ENCODE data around the gene IMPG1.
"Not testable (repeated sequence)": the region's sequence is repeated elsewhere in the genome, so short reads cannot be mapped to it uniquely, and the experiment has no call there.

IMPG1 gene

DNA sequence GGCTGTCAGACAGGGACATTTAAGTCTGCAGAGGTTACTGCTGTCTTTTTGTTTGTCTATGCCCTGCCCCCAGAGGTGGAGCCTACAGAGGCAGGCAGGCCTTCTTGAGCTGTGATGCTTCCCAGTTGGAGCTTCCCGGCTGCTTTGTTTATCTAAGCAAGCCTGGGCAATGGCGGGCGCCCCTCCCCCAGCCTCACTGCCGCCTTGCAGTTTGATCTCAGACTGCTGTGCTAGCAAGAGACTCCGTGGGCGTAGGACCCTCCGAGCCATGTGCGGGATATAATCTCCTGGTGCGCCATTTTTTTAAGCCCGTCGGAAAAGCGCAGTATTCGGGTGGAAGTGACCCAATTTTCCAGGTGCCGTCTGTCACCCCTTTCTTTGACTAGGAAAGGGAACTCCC is 167.3 kb downstream of the IMPG1 start:
- H3K9me3 ChIP-seq (ENCODE audit: control insufficient read depth in 1 of 2, low read length in 2 of 2); H3K9ac ChIP-seq (ENCODE audit: low read depth in 1 of 2, low read length in 2 of 2); H3K4me3 ChIP-seq (ENCODE audit: low read depth in 1 of 2, low read length in 2 of 2); H3K36me3 ChIP-seq (ENCODE audit: control insufficient read depth in 1 of 2, insufficient read depth in 2 of 2, low read length in 2 of 2); H3K4me1 ChIP-seq (ENCODE audit: control insufficient read depth in 1 of 2, insufficient read depth in 2 of 2, low read length in 2 of 2); H3K27me3 ChIP-seq (ENCODE audit: control insufficient read depth in 1 of 2, insufficient read depth in 2 of 2, low read length in 2 of 2); H3K27ac ChIP-seq (ENCODE audit: low read depth, low read length): not testable (repeated sequence)

DNA sequence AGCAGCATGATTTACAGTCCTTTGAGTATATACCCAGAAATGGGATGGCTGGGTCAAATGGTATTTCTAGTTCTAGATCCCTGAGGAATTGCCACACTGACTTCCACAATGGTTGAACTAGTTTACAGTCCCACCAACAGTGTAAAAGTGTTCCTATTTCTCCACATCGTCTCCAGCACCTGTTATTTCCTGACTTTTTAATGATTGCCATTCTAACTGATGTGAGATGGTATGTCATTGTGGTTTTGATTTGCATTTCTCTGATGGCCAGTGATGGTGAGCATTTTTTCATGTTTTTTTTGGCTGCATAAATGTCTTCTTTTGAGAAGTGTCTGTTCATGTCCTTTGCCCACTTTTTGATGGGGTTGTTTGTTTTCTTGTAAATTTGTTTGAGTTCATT is 172.2 kb downstream of the IMPG1 start:
- not testable (repeated sequence) for H3K27ac ChIP-seq (ENCODE audit: low read depth, low read length); H3K36me3 ChIP-seq (ENCODE audit: control insufficient read depth in 1 of 2, insufficient read depth in 2 of 2, low read length in 2 of 2); H3K4me1 ChIP-seq (ENCODE audit: control insufficient read depth in 1 of 2, insufficient read depth in 2 of 2, low read length in 2 of 2); H3K4me3 ChIP-seq (ENCODE audit: low read depth in 1 of 2, low read length in 2 of 2); H3K27me3 ChIP-seq (ENCODE audit: control insufficient read depth in 1 of 2, insufficient read depth in 2 of 2, low read length in 2 of 2); H3K9ac ChIP-seq (ENCODE audit: low read depth in 1 of 2, low read length in 2 of 2); H3K9me3 ChIP-seq (ENCODE audit: control insufficient read depth in 1 of 2, low read length in 2 of 2)

DNA sequence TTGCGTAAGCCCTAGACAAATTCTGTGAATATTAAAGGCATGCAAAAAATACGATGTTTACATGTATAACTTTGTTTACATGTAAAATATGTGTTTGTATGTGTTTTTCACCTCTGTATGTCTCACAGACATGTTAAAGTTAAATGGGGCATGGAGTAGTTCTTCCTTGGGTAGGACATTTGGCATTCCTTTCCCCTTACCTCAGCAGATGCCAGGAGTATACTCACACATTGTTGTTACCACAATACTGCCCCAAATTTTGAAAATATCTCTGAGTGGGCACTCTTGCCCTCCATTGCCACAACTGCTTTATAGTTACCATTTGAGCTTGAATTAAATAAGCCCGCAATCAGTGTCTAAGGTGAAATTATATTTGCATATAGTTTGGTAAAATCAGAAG is 175.9 kb downstream of the IMPG1 start:
- Histone ChIP-seq H3K36me3 (ENCODE audit: control insufficient read depth in 1 of 2, insufficient read depth in 2 of 2, low read length in 2 of 2) (peaks cover 0 to 23% of the 10 kb centered on the region in 2 donors), H3K27ac (ENCODE audit: low read depth, low read length) (no peak overlapping the region), H3K9ac (ENCODE audit: low read depth in 1 of 2, low read length in 2 of 2) (no peak overlapping the region), H3K4me3 (ENCODE audit: low read depth in 1 of 2, low read length in 2 of 2) (no peak overlapping the region), H3K4me1 (ENCODE audit: control insufficient read depth in 1 of 2, insufficient read depth in 2 of 2, low read length in 2 of 2) (no peaks in the 10 kb centered on the region), H3K27me3 (ENCODE audit: control insufficient read depth in 1 of 2, insufficient read depth in 2 of 2, low read length in 2 of 2) (no peaks in the 10 kb centered on the region), H3K9me3 (ENCODE audit: control insufficient read depth in 1 of 2, low read length in 2 of 2) (no peaks in the 10 kb centered on the region)

DNA sequence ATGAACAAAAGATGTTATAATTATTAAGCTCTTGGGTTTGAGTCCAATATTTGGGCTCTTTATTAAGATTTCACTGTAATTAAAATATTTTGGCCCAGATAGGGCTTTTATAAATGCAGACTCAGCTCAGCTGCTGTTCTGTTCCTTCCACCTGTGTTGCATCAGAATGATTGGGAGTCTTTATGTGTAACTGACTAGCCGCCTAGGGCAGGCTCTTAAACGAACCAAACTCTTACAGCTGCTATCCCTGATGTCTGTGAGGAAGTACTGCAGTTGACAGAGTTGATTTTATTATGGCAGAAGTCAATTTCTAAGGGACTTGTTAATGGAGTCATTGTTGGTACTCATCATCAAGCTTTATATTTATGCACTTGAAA is 178.7 kb downstream of the IMPG1 start:
- Histone ChIP-seq H3K9ac (ENCODE audit: low read depth in 1 of 2, low read length in 2 of 2) (no peak overlapping the region), H3K9me3 (ENCODE audit: control insufficient read depth in 1 of 2, low read length in 2 of 2) (no peaks in the 10 kb centered on the region), H3K4me3 (ENCODE audit: low read depth in 1 of 2, low read length in 2 of 2) (no peak overlapping the region), H3K27ac (ENCODE audit: low read depth, low read length) (no peak overlapping the region), H3K36me3 (ENCODE audit: control insufficient read depth in 1 of 2, insufficient read depth in 2 of 2, low read length in 2 of 2) (peaks cover 0 to 23% of the 10 kb centered on the region in 2 donors), H3K4me1 (ENCODE audit: control insufficient read depth in 1 of 2, insufficient read depth in 2 of 2, low read length in 2 of 2) (no peaks in the 10 kb centered on the region), H3K27me3 (ENCODE audit: control insufficient read depth in 1 of 2, insufficient read depth in 2 of 2, low read length in 2 of 2) (no peaks in the 10 kb centered on the region)

DNA sequence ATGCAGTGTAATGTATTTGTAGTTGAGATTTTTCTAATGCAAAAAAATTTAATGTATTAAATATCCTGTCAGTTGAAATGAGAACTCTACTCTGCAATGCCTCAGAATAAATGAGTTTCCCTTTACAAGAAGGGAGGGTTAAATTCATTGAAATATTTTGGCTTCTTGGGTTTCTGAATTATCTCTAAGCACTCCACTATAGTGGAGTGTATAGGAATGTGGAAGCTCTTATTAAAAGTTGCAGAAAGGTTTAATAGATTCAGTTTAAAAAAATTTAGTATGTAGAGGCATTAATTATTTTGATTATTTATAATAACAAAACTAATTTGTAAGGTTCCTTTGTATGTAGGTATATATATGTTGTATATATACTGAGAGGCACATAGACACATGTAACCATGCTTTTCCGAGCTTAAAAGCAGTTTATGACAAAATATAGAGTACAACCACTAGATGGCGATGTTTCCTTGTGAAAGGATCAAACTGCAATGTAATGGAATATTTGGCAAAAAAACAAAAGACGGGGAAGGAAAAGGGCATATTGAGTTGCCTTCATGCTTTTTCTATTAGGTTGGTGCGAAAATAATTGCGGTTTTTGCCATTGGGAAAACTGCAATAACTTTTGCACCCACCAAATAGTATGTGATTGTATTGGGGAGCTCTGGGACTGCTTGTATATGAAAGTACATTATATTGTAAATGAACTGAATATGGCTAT is 179.2 kb downstream of the IMPG1 start:
- Histone ChIP-seq H3K4me1 (ENCODE audit: control insufficient read depth in 1 of 2, insufficient read depth in 2 of 2, low read length in 2 of 2) (no peaks in the 10 kb centered on the region), H3K9me3 (ENCODE audit: control insufficient read depth in 1 of 2, low read length in 2 of 2) (no peaks in the 10 kb centered on the region), H3K27ac (ENCODE audit: low read depth, low read length) (no peak overlapping the region), H3K4me3 (ENCODE audit: low read depth in 1 of 2, low read length in 2 of 2) (no peak overlapping the region), H3K27me3 (ENCODE audit: control insufficient read depth in 1 of 2, insufficient read depth in 2 of 2, low read length in 2 of 2) (no peaks in the 10 kb centered on the region), H3K36me3 (ENCODE audit: control insufficient read depth in 1 of 2, insufficient read depth in 2 of 2, low read length in 2 of 2) (peaks cover 0 to 20% of the 10 kb centered on the region in 2 donors), H3K9ac (ENCODE audit: low read depth in 1 of 2, low read length in 2 of 2) (no peak overlapping the region)

DNA sequence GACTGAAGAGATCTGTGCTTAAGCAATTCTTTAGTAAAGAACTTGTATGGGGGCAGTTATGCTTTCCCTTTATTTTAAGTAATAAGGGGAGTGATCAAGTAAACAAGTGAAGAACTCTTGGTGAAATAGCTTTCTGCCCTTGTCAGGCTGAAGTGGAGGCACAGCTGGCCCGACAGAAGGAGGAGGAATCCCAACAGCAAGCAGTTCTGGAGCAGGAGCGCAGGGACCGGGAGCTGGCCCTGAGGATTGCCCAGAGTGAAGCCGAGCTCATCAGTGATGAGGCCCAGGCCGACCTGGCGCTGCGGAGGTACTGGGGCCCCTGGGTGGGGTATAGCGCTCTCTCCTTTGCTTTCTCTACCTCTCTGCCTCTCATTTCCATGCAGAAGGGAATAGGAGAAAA is 180.1 kb downstream of the IMPG1 start:
- Histone ChIP-seq H3K9ac (ENCODE audit: low read depth in 1 of 2, low read length in 2 of 2) (no peak overlapping the region), H3K4me1 (ENCODE audit: control insufficient read depth in 1 of 2, insufficient read depth in 2 of 2, low read length in 2 of 2) (no peaks in the 10 kb centered on the region), H3K36me3 (ENCODE audit: control insufficient read depth in 1 of 2, insufficient read depth in 2 of 2, low read length in 2 of 2) (peaks cover 0 to 20% of the 10 kb centered on the region in 2 donors), H3K27me3 (ENCODE audit: control insufficient read depth in 1 of 2, insufficient read depth in 2 of 2, low read length in 2 of 2) (no peaks in the 10 kb centered on the region), H3K9me3 (ENCODE audit: control insufficient read depth in 1 of 2, low read length in 2 of 2) (no peaks in the 10 kb centered on the region), H3K27ac (ENCODE audit: low read depth, low read length) (no peak overlapping the region), H3K4me3 (ENCODE audit: low read depth in 1 of 2, low read length in 2 of 2) (no peak overlapping the region)

DNA sequence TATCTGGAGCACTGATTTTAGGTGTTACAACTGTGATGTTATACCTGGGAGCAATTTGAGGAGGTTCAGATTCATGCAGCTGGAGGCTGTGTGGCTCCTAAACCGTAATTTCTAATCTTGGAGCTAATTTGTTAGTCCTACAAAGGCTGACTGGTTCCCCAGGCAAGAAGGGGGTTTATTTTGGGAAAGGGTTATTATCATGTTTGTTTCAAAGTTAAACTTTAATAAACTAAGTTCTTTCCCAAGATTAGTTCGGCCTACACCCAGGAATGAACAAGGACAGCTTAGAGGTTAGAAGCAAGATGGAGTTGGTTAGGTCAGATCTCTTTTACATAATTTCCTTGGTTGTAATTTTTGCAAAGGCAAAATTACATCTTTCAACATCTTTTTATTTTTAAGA is 187.6 kb downstream of the IMPG1 start:
- Histone ChIP-seq H3K4me1 (ENCODE audit: control insufficient read depth in 1 of 2, insufficient read depth in 2 of 2, low read length in 2 of 2) (no peaks in the 10 kb centered on the region), H3K4me3 (ENCODE audit: low read depth in 1 of 2, low read length in 2 of 2) (no peak overlapping the region), H3K27me3 (ENCODE audit: control insufficient read depth in 1 of 2, insufficient read depth in 2 of 2, low read length in 2 of 2) (no peaks in the 10 kb centered on the region), H3K9me3 (ENCODE audit: control insufficient read depth in 1 of 2, low read length in 2 of 2) (no peaks in the 10 kb centered on the region), H3K9ac (ENCODE audit: low read depth in 1 of 2, low read length in 2 of 2) (no peak overlapping the region), H3K36me3 (ENCODE audit: control insufficient read depth in 1 of 2, insufficient read depth in 2 of 2, low read length in 2 of 2) (peaks cover 0 to 12% of the 10 kb centered on the region in 2 donors), H3K27ac (ENCODE audit: low read depth, low read length) (no peak overlapping the region)

DNA sequence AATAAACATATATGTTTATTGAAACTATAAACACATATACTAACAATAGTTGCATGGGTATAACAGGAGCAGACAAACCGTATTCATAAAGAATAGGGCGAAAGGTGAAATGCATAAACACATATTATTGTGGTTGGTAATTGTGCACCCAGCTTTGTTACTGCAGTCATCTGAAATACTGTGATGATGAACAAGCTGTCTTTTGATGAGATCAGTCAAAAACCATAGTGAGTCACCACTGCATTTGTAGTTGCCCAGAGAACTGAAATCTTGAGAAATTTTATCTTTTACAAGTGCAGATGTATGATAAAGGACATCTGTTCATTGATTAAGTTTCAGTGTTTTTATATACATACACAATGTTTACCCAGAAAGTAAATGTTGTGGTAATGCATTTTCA is 189.7 kb downstream of the IMPG1 start:
- no peaks in the 10 kb centered on the region for H3K9me3 ChIP-seq (ENCODE audit: control insufficient read depth in 1 of 2, low read length in 2 of 2)
- no peak overlapping the region for H3K4me3 ChIP-seq (ENCODE audit: low read depth in 1 of 2, low read length in 2 of 2)
- H3K36me3 ChIP-seq (ENCODE audit: control insufficient read depth in 1 of 2, insufficient read depth in 2 of 2, low read length in 2 of 2) = peaks cover under 1 to 25% of the 10 kb centered on the region in 2 donors
- no peaks in the 10 kb centered on the region for H3K4me1 ChIP-seq (ENCODE audit: control insufficient read depth in 1 of 2, insufficient read depth in 2 of 2, low read length in 2 of 2)
- H3K27me3 ChIP-seq (ENCODE audit: control insufficient read depth in 1 of 2, insufficient read depth in 2 of 2, low read length in 2 of 2) = no peaks in the 10 kb centered on the region
- H3K27ac ChIP-seq (ENCODE audit: low read depth, low read length) = no peak overlapping the region
- no peak overlapping the region for H3K9ac ChIP-seq (ENCODE audit: low read depth in 1 of 2, low read length in 2 of 2)

DNA sequence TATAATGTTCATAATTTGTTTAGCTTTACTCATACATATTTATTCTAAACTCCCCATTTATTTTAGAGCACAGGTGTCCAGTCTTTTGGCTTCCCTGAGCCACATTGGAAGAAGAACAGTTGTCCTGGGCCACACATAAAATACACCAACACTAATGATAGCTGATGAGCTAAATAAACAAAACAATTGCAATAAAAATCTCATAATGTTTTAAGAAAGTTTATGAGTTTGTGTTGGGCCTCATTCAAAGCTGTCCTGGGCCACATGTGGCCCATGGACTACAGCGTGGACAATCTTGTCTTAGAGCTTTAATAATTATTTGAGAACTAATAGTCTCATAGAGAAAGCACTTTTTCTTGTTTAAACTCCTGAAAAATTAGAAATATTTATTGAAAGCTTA is 192.2 kb downstream of the IMPG1 start:
- Histone ChIP-seq H3K27ac (ENCODE audit: low read depth, low read length) (no peak overlapping the region), H3K36me3 (ENCODE audit: control insufficient read depth in 1 of 2, insufficient read depth in 2 of 2, low read length in 2 of 2) (peaks cover 4 to 31% of the 10 kb centered on the region in 2 donors)

DNA sequence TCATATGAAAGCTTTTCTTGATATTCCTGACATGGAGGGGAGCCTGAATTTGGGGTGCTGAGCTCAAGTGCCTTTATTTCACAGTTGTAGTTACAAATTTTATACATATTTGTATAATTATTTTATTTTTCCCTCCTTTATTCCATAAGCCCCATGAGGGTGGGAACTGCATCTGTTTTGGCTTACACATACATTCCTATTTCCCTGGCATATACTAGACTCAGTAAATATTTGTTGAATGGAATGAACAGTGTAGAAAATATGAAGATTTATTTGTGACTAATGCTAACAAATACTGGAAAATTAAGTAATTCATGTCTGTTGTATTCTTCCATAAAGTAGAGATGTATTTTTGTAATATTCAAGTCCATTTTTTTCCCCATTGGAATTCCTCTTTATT is 196.3 kb downstream of the IMPG1 start:
- peaks cover 8 to 46% of the 10 kb centered on the region in 2 donors for H3K36me3 ChIP-seq (ENCODE audit: control insufficient read depth in 1 of 2, insufficient read depth in 2 of 2, low read length in 2 of 2)
- no peak overlapping the region for H3K27ac ChIP-seq (ENCODE audit: low read depth, low read length)
- H3K9ac ChIP-seq (ENCODE audit: low read depth in 1 of 2, low read length in 2 of 2) = no peak overlapping the region
- H3K4me3 ChIP-seq (ENCODE audit: low read depth in 1 of 2, low read length in 2 of 2) = no peak overlapping the region
- H3K4me1 ChIP-seq (ENCODE audit: control insufficient read depth in 1 of 2, insufficient read depth in 2 of 2, low read length in 2 of 2) = no peaks in the 10 kb centered on the region
- no peaks in the 10 kb centered on the region for H3K27me3 ChIP-seq (ENCODE audit: control insufficient read depth in 1 of 2, insufficient read depth in 2 of 2, low read length in 2 of 2)
- no peaks in the 10 kb centered on the region for H3K9me3 ChIP-seq (ENCODE audit: control insufficient read depth in 1 of 2, low read length in 2 of 2)

More for the DNA sequence above, 192.2 kb downstream of the IMPG1 start:
- Histone ChIP-seq H3K4me3 (ENCODE audit: low read depth in 1 of 2, low read length in 2 of 2) (no peak overlapping the region), H3K27me3 (ENCODE audit: control insufficient read depth in 1 of 2, insufficient read depth in 2 of 2, low read length in 2 of 2) (no peaks in the 10 kb centered on the region), H3K9ac (ENCODE audit: low read depth in 1 of 2, low read length in 2 of 2) (no peak overlapping the region), H3K9me3 (ENCODE audit: control insufficient read depth in 1 of 2, low read length in 2 of 2) (no peaks in the 10 kb centered on the region), H3K4me1 (ENCODE audit: control insufficient read depth in 1 of 2, insufficient read depth in 2 of 2, low read length in 2 of 2) (no peaks in the 10 kb centered on the region)

DNA sequence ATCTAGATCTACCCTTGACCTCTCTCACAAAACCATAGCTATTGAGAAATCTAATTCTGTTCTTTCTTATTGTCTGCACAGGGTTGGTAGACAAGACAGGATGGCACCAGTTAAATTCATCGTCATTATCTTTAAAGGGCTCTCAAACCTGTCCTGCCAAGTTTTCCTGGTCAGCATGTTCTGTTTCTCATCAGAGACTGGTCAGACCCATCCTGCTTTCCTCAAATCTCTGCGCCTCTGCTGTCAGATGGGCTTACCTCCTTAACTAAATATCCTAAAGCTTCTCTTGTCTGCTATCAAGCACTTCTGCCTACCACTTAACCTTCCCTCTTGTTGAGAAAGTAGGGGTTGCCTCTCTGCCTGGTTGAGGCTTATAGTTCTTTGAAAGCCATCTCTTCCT is 198.2 kb downstream of the IMPG1 start:
- Histone ChIP-seq H3K4me3 (ENCODE audit: low read depth in 1 of 2, low read length in 2 of 2) (no peak overlapping the region), H3K36me3 (ENCODE audit: control insufficient read depth in 1 of 2, insufficient read depth in 2 of 2, low read length in 2 of 2) (peaks cover 9 to 43% of the 10 kb centered on the region in 2 donors), H3K4me1 (ENCODE audit: control insufficient read depth in 1 of 2, insufficient read depth in 2 of 2, low read length in 2 of 2) (no peaks in the 10 kb centered on the region), H3K27ac (ENCODE audit: low read depth, low read length) (no peak overlapping the region), H3K9ac (ENCODE audit: low read depth in 1 of 2, low read length in 2 of 2) (no peak overlapping the region), H3K9me3 (ENCODE audit: control insufficient read depth in 1 of 2, low read length in 2 of 2) (no peaks in the 10 kb centered on the region), H3K27me3 (ENCODE audit: control insufficient read depth in 1 of 2, insufficient read depth in 2 of 2, low read length in 2 of 2) (no peaks in the 10 kb centered on the region)
